Trophoblast cell (in vitro differentiated cells and primary cell): Measurements from ENCODE around the gene PARVA.

ENCODE experiments used
- DNase-seq, 2 donors: peaks; one replicate each; pipeline ENCODE4 v3.0.0-alpha.2; 2016
- H2AFZ ChIP-seq: 2 replicates; pipeline ENCODE4 v1.6.1; 2013; ENCODE audit warnings: low read length, moderate library complexity, mild to moderate bottlenecking; ENCODE audit not compliant: insufficient read depth, poor library complexity
- H2AK5ac ChIP-seq: 2 replicates; pipeline ENCODE4 v1.6.1; 2013; ENCODE audit warnings: mild to moderate bottlenecking, low read length
- H2BK120ac ChIP-seq: 2 replicates; pipeline ENCODE4 v1.6.1; 2013; ENCODE audit warnings: low read length, mild to moderate bottlenecking, moderate library complexity; ENCODE audit not compliant: insufficient read depth, poor library complexity
- H2BK12ac ChIP-seq: 2 replicates; pipeline ENCODE4 v1.6.1; 2013; ENCODE audit warnings: mild to moderate bottlenecking, low read length, moderate library complexity
- H2BK5ac ChIP-seq: 2 replicates; pipeline ENCODE4 v1.6.1; 2013; ENCODE audit warnings: low read length, low read depth, moderate library complexity, mild to moderate bottlenecking; ENCODE audit not compliant: poor library complexity
- H3K14ac ChIP-seq: 2 replicates; pipeline ENCODE4 v1.6.1; 2013; ENCODE audit warnings: mild to moderate bottlenecking, low read length
- H3K18ac ChIP-seq: 2 replicates; pipeline ENCODE4 v1.6.1; 2013; ENCODE audit warnings: mild to moderate bottlenecking, low read length
- H3K23ac ChIP-seq: 2 replicates; pipeline ENCODE4 v1.6.1; 2013; ENCODE audit warnings: low read length
- H3K27ac ChIP-seq: 2 replicates; pipeline ENCODE4 v1.5.1; 2013; ENCODE audit warnings: low read depth, mild to moderate bottlenecking, inconsistent platforms, low read length, moderate library complexity
- H3K27me3 ChIP-seq: 2 replicates; pipeline ENCODE4 v1.6.1; 2013; ENCODE audit warnings: inconsistent platforms, mild to moderate bottlenecking, low read length, moderate library complexity; ENCODE audit not compliant: insufficient read depth
- H3K36me3 ChIP-seq, 2 experiments: 1 replicate in 1 of 2; 2 replicates in 1 of 2; pipeline ENCODE4 v1.6.1; 2013; ENCODE audit warnings: low read length in 2 of 2, mild to moderate bottlenecking in 2 of 2, moderate library complexity in 1 of 2; ENCODE audit not compliant: insufficient read depth in 2 of 2, control insufficient read depth in 1 of 2
- H3K4ac ChIP-seq: 2 replicates; pipeline ENCODE4 v1.6.1; 2013; ENCODE audit warnings: low read depth, mild to moderate bottlenecking, low read length, moderate library complexity
- H3K4me1 ChIP-seq, 2 experiments: 1 replicate in 1 of 2; 2 replicates in 1 of 2; pipeline ENCODE4 v1.6.1; 2013; ENCODE audit warnings: low read length in 2 of 2, mild to moderate bottlenecking in 2 of 2, moderate library complexity in 1 of 2; ENCODE audit not compliant: insufficient read depth in 2 of 2, control insufficient read depth in 1 of 2
- H3K4me2 ChIP-seq: 2 replicates; pipeline ENCODE4 v1.6.1; 2013; ENCODE audit warnings: inconsistent platforms, mild to moderate bottlenecking, low read length, moderate library complexity
- H3K4me3 ChIP-seq: 2 replicates; pipeline ENCODE4 v1.5.1; 2013; ENCODE audit warnings: mild to moderate bottlenecking, low read depth, low read length, inconsistent platforms
- H3K79me1 ChIP-seq: one replicate; pipeline ENCODE4 v1.6.1; 2013; ENCODE audit warnings: low read length
- H3K79me2 ChIP-seq: 2 replicates; pipeline ENCODE4 v1.6.1; 2013; ENCODE audit warnings: low read length, mild to moderate bottlenecking; ENCODE audit not compliant: control insufficient read depth, insufficient read depth, poor library complexity
- H3K9ac ChIP-seq: 2 replicates; pipeline ENCODE4 v1.6.1; 2013; ENCODE audit warnings: mild to moderate bottlenecking, low read length
- H3K9me3 ChIP-seq: 2 replicates; pipeline ENCODE4 v1.6.1; 2013; ENCODE audit warnings: low read depth, mild to moderate bottlenecking, control low read depth, inconsistent platforms, low read length; ENCODE audit not compliant: insufficient read depth
- H4K12ac ChIP-seq: 2 replicates; pipeline ENCODE4 v1.6.1; 2013; ENCODE audit warnings: low read depth, mild to moderate bottlenecking, low read length, moderate library complexity
- H4K8ac ChIP-seq: 2 replicates; pipeline ENCODE4 v1.6.1; 2013; ENCODE audit warnings: low read depth, mild to moderate bottlenecking, low read length, moderate library complexity
- H4K91ac ChIP-seq: one replicate; pipeline ENCODE4 v1.6.1; 2013; ENCODE audit warnings: low read depth, mild to moderate bottlenecking, low read length, moderate library complexity
- WGBS: extraction: QIAGEN DNeasy Blood & Tissue Kit; methylation state at CpG from one replicate; pipeline ENCODE4 v1.1.7; 2013; ENCODE audit warnings: missing lambda C conversion rate; ENCODE audit not compliant: insufficient read length, insufficient coverage; ENCODE audit errors: extremely low coverage; 5-methylcytosine and 5-hydroxymethylcytosine counted together

Gene PARVA

GRCh38 chr11:12480401-12480800 is 103.0 kb downstream of the PARVA start:
- Histone ChIP-seq H3K9me3 (no peaks in the 10 kb centered on the region), H2BK120ac (no peak overlapping the region), H2AFZ (no peak overlapping the region), H3K23ac (no peak overlapping the region), H2AK5ac (no peak overlapping the region), H3K27ac (no peak overlapping the region), H3K27me3 (no peaks in the 10 kb centered on the region), H3K79me2 (no peaks in the 10 kb centered on the region), H3K79me1 (peaks cover 4% of the 10 kb centered on the region), H2BK12ac (no peak overlapping the region), H3K4me3 (no peak overlapping the region), H3K18ac (no peak overlapping the region), H3K9ac (no peak overlapping the region), H4K91ac (no peak overlapping the region), H3K14ac (no peak overlapping the region), H3K36me3 (peaks cover 13 to 39% of the 10 kb centered on the region in 2 experiments), H3K4ac (no peak overlapping the region), H4K8ac (no peak overlapping the region), H3K4me2 (no peak overlapping the region), H3K4me1 (peaks cover 11% of the 10 kb centered on the region in 2 experiments), H4K12ac (no peak overlapping the region), H2BK5ac (no peak overlapping the region)
- WGBS: no CpG with 5 or more reads among the region's 4 CpGs
- peak; percentile 88 to 95 for DNase-seq

GRCh38 chr11:12482839-12483238 is 105.5 kb downstream of the PARVA start:
- peak in 1 of 2 donors; percentile 33 for DNase-seq
- H3K14ac ChIP-seq: no peak overlapping the region
- H3K9me3 ChIP-seq: no peaks in the 10 kb centered on the region
- H3K18ac ChIP-seq: no peak overlapping the region
- H3K23ac ChIP-seq: no peak overlapping the region
- no peaks in the 10 kb centered on the region for H3K27me3 ChIP-seq
- no peak overlapping the region for H2BK5ac ChIP-seq
- no peak overlapping the region for H3K9ac ChIP-seq
- H2AK5ac ChIP-seq: no peak overlapping the region
- no peak overlapping the region for H4K12ac ChIP-seq
- H3K79me2 ChIP-seq: no peaks in the 10 kb centered on the region
- no peak overlapping the region for H2AFZ ChIP-seq
- peaks cover 4 to 24% of the 10 kb centered on the region in 2 experiments for H3K36me3 ChIP-seq
- H2BK120ac ChIP-seq: peak overlapping the region; percentile 19
- H3K27ac ChIP-seq: no peak overlapping the region
- H3K79me1 ChIP-seq: peaks cover 4% of the 10 kb centered on the region
- no CpG with 5 or more reads among the region's 2 CpGs for WGBS
- H2BK12ac ChIP-seq: no peak overlapping the region
- no peak overlapping the region for H3K4me2 ChIP-seq
- H4K91ac ChIP-seq: no peak overlapping the region
- H3K4me3 ChIP-seq: peak overlapping the region; percentile 43
- H3K4ac ChIP-seq: no peak overlapping the region
- peaks cover 11% of the 10 kb centered on the region in 2 experiments for H3K4me1 ChIP-seq
- no peak overlapping the region for H4K8ac ChIP-seq

- Histone ChIP-seq H3K9me3 (no peaks in the 10 kb centered on the region), H3K4ac (no peak overlapping the region), H3K9ac (no peak overlapping the region), H3K36me3 (peaks cover 2 to 19% of the 10 kb centered on the region in 2 experiments), H3K27ac (no peak overlapping the region), H4K91ac (peak overlapping the region; percentile 23), H2BK120ac (no peak overlapping the region), H2AFZ (no peak overlapping the region), H3K4me2 (no peak overlapping the region), H3K79me1 (peaks cover 4% of the 10 kb centered on the region), H3K23ac (no peak overlapping the region), H3K4me1 (peaks cover 11% of the 10 kb centered on the region in 2 experiments), H3K79me2 (no peaks in the 10 kb centered on the region), H2AK5ac (no peak overlapping the region), H2BK12ac (no peak overlapping the region), H2BK5ac (peak overlapping the region; percentile 7), H4K12ac (no peak overlapping the region), H4K8ac (peak overlapping the region; percentile 5), H3K14ac (no peak overlapping the region), H3K4me3 (no peak overlapping the region), H3K27me3 (no peaks in the 10 kb centered on the region), H3K18ac (no peak overlapping the region)
- DNase-seq: no peak
- WGBS: no CpG with 5 or more reads among the region's 5 CpGs
These were observed 106.2 kb downstream of the PARVA start for GRCh38 chr11:12483604-12484003.

GRCh38 chr11:12485328-12485727 is 108.0 kb downstream of the PARVA start:
- H3K14ac ChIP-seq: no peak overlapping the region
- H3K4me3 ChIP-seq: no peak overlapping the region

More at GRCh38 chr11:12485328-12485727, 108.0 kb downstream of the PARVA start:
- DNase-seq: no peak
- H3K9me3 ChIP-seq: no peaks in the 10 kb centered on the region
- H3K79me1 ChIP-seq: peaks cover 4% of the 10 kb centered on the region
- no peak overlapping the region for H2BK5ac ChIP-seq
- H4K91ac ChIP-seq: peak overlapping the region; percentile 19
- no peaks in the 10 kb centered on the region for H3K27me3 ChIP-seq
- H3K79me2 ChIP-seq: no peaks in the 10 kb centered on the region
- no peak overlapping the region for H2BK12ac ChIP-seq
- no peak overlapping the region for H4K12ac ChIP-seq
- H2BK120ac ChIP-seq: no peak overlapping the region
- H3K4ac ChIP-seq: no peak overlapping the region
- H3K4me1 ChIP-seq: peaks cover 11% of the 10 kb centered on the region in 2 experiments
- no peak overlapping the region for H3K23ac ChIP-seq
- H3K18ac ChIP-seq: no peak overlapping the region
- H3K9ac ChIP-seq: no peak overlapping the region
- no peak overlapping the region for H2AK5ac ChIP-seq
- no peak overlapping the region for H3K27ac ChIP-seq
- no peak overlapping the region for H4K8ac ChIP-seq
- no peak overlapping the region for H3K4me2 ChIP-seq
- WGBS: no CpG with 5 or more reads among the region's 1 CpG
- H2AFZ ChIP-seq: no peak overlapping the region
- H3K36me3 ChIP-seq: peaks cover 5 to 13% of the 10 kb centered on the region in 2 experiments
